ENCODE data around the gene SLC16A13. TPM values are rescaled to one million over a fixed set of nuclear protein-coding genes. Genes with fewer than 3 reads are reported as not detected.

SLC16A13 gene
- total and polyA plus RNA-seq, 2 of the 8 experiments (the other 6 are each of a cell fraction or from before 2014, with no cell fraction given), result 5.4 to 5.8 TPM

- Histone ChIP-seq H3K27ac (ENCODE audit: low read depth, low read length) (no peak overlapping the region), H4K8ac (ENCODE audit: extremely low read depth, insufficient read depth, low read length) (no peak overlapping the region), H2BK15ac (ENCODE audit: low read length) (no peak overlapping the region), H2BK20ac (ENCODE audit: low read length) (no peak overlapping the region), H2AFZ (ENCODE audit: low read length) (no peak overlapping the region), H4K91ac (replicated peaks; ENCODE audit: insufficient read length, low read length) (no peak overlapping the region), H2BK120ac (replicated peaks; ENCODE audit: low read depth, low read length) (no peak overlapping the region), H3K9ac (replicated peaks in 1 of 4; ENCODE audit: extremely low read depth in 1 of 4, low read depth in 3 of 4, low read length in 3 of 4) (no peak overlapping the region), H3K9me3 (ENCODE audit: insufficient read depth in 2 of 2, low read depth in 1 of 2, low read length in 1 of 2) (no peaks in the 10 kb centered on the region), H3K23me2 (ENCODE audit: low read depth, low read length) (no peaks in the 10 kb centered on the region; the same call in 1 of the 2 replicates), H2AK5ac (ENCODE audit: low read depth, low read length) (no peak overlapping the region), H3K4me2 (ENCODE audit: insufficient read depth in 1 of 2, low read depth in 2 of 2, low read length in 2 of 2) (no peak overlapping the region), H3K4me3 (ENCODE audit: extremely low read depth in 1 of 4, insufficient read depth in 2 of 4, low read depth in 3 of 4, low read length in 4 of 4) (no peak overlapping the region), H3K79me1 (ENCODE audit: low read depth, low read length) (no peaks in the 10 kb centered on the region), H2BK5ac (ENCODE audit: low read depth, low read length) (no peak overlapping the region), H3K56ac (replicated peaks; ENCODE audit: insufficient read length, low read depth, low read length) (no peak overlapping the region), H3K36me3 (ENCODE audit: control insufficient read depth in 2 of 4, insufficient read depth in 4 of 4, low read length in 3 of 4) (no peaks in the 10 kb centered on the region), H4K20me1 (replicated peaks in 1 of 2; ENCODE audit: control insufficient read depth in 1 of 2, insufficient read depth in 2 of 2, low read length in 2 of 2) (no peaks in the 10 kb centered on the region), H3K4me1 (replicated peaks in 1 of 4; ENCODE audit: control insufficient read depth in 3 of 4, insufficient read depth in 4 of 4, low read length in 3 of 4) (no peaks in the 10 kb centered on the region), H4K5ac (ENCODE audit: insufficient read length, low read depth, low read length) (no peak overlapping the region), H3K79me2 (ENCODE audit: control insufficient read depth in 1 of 2, insufficient read depth in 2 of 2, low read length in 2 of 2) (no peaks in the 10 kb centered on the region), H3K18ac (ENCODE audit: extremely low read depth, low read length) (no peak overlapping the region), H3K14ac (ENCODE audit: insufficient read length) (no peak overlapping the region), H3K4ac (replicated peaks; ENCODE audit: insufficient read length, low read depth, low read length) (no peak overlapping the region), H2BK12ac (ENCODE audit: low read depth, low read length) (no peak overlapping the region), H3K23ac (ENCODE audit: insufficient read length) (no peak overlapping the region), H3K27me3 (replicated peaks in 1 of 4; ENCODE audit: control insufficient read depth in 3 of 4, extremely low read depth in 1 of 4, insufficient read depth in 3 of 4, low read length in 3 of 4) (no peaks in the 10 kb centered on the region)
- DNase-seq (ENCODE audit: low read depth in 1 of 2, low spot score in 2 of 2), result no peak
- 87% methylated on average over 2 of the region's 3 CpGs; no CpG with 5 or more reads in 1 of the 2 experiments for WGBS, 2 experiments (ENCODE audit: extremely low coverage in 1 of 2, insufficient coverage in 1 of 2, insufficient read length in 1 of 2, insufficient replicate concordance in 2 of 2, low coverage in 1 of 2, low lambda C conversion rate in 2 of 2, missing lambda C conversion rate in 1 of 2)
- ChIA-PET POLR2A (ENCODE audit: partially characterized antibody) (no interaction called here), CTCF (ENCODE audit: partially characterized antibody) (interaction anchor here (0.7 to 2.0 kb wide), 6 partner anchors 9 to 186 kb away, joined by 3 to 9 read pairs (median 4); no protein-coding TSS in a partner anchor)
- FAIRE-seq, result no peak
These were observed 49.1 kb upstream of the SLC16A13 start for GRCh38 chr17:6986676-6987075.

Measured in H1 (cell line).